HEK293 (cell line): ENCODE data around the gene MED15.

Experiments used
- CTCF ChIA-PET: fragments of 350-600 bp; formaldehyde crosslinking; extraction: SDS; loops from one replicate; lab custom pipeline; 2021; ENCODE audit warnings: antibody characterized with exemption; lab: Yijun Ruan, JAX
- POLR2A ChIA-PET: fragments of 300-600 bp; formaldehyde crosslinking; extraction: SDS; loops from one replicate; lab custom pipeline; 2020; ENCODE audit warnings: antibody characterized with exemption, inconsistent platforms; lab: Yijun Ruan, JAX
- H3K27ac ChIP-seq: fragments of 200-500 bp; sonication (Bioruptor generic); 2 replicates; pipeline ENCODE4 v1.5.1; 2014; ENCODE audit warnings: low read depth, low read length, control low read depth, inconsistent platforms; ENCODE audit errors: extremely low read depth
- H3K36me3 ChIP-seq, 2 experiments: fragments of 200-500 bp in 1 of 2; sonication (Bioruptor generic) in 1 of 2; 1 replicate in 1 of 2; 2 replicates in 1 of 2; pipeline ENCODE4 v1.5.1; 2014 to 2017; ENCODE audit warnings: inconsistent platforms in 2 of 2, low read length in 2 of 2; ENCODE audit not compliant: control insufficient read depth in 2 of 2, insufficient read depth in 1 of 2
- H3K4me1 ChIP-seq: fragments of 200-500 bp; sonication (Bioruptor generic); 2 replicates; pipeline ENCODE4 v1.5.1; 2014; ENCODE audit warnings: mild to moderate bottlenecking, low read length, inconsistent platforms; ENCODE audit not compliant: control insufficient read depth, insufficient read depth
- H3K4me3 ChIP-seq: 2 replicates; pipeline ENCODE4 v1.5.1; 2011; ENCODE audit warnings: low read depth, mild to moderate bottlenecking, control low read depth, low read length, moderate library complexity
- H3K9me3 ChIP-seq: fragments of 200-500 bp; sonication (Bioruptor generic); 2 replicates; pipeline ENCODE4 v1.5.1; 2014; ENCODE audit warnings: low read depth, low read length, inconsistent platforms; ENCODE audit not compliant: control insufficient read depth, insufficient read depth
- GLI4 ChIP-seq: fragments of 450-650 bp; formaldehyde crosslinking; IDR thresholded peaks from 2 replicates; pipeline ENCODE4 v1.5.1; 2016; ENCODE audit warnings: missing biosample characterization, missing genetic modification characterization
- SCRT1 ChIP-seq: fragments of 450-650 bp; formaldehyde crosslinking; IDR thresholded peaks from 2 replicates; pipeline ENCODE4 v1.5.1; 2016; ENCODE audit warnings: missing biosample characterization, missing genetic modification characterization, borderline replicate concordance
- SP3 ChIP-seq: fragments of 450-650 bp; formaldehyde crosslinking; IDR thresholded peaks from 2 replicates; pipeline ENCODE4 v1.5.1; 2016; ENCODE audit warnings: missing biosample characterization, missing genetic modification characterization
- TRIM28 ChIP-seq: IDR thresholded peaks from 2 replicates; pipeline ENCODE4 v1.6.1; 2011; ENCODE audit warnings: low read length, control low read depth, borderline replicate concordance
- YY1 ChIP-seq: fragments of 450-650 bp; formaldehyde crosslinking; IDR thresholded peaks from 2 replicates; pipeline ENCODE4 v1.5.1; 2018; ENCODE audit warnings: missing biosample characterization, missing genetic modification characterization
- YY2 ChIP-seq: fragments of 450-650 bp; formaldehyde crosslinking; IDR thresholded peaks from 2 replicates; pipeline ENCODE4 v1.5.1; 2016; ENCODE audit warnings: missing biosample characterization, missing genetic modification characterization
- ZNF138 ChIP-seq: fragments of 450-650 bp; formaldehyde crosslinking; IDR thresholded peaks from 2 replicates; pipeline ENCODE4 v1.5.1; 2016; ENCODE audit warnings: missing biosample characterization, missing genetic modification characterization, borderline replicate concordance
- ZNF155 ChIP-seq: fragments of 450-650 bp; formaldehyde crosslinking; IDR thresholded peaks from 2 replicates; pipeline ENCODE4 v1.5.1; 2016; ENCODE audit warnings: missing biosample characterization, missing genetic modification characterization
- ZNF157 ChIP-seq: fragments of 450-650 bp; formaldehyde crosslinking; IDR thresholded peaks from 2 replicates; pipeline ENCODE4 v1.5.1; 2016; ENCODE audit warnings: missing biosample characterization, missing genetic modification characterization
- ZNF174 ChIP-seq: fragments of 450-650 bp; formaldehyde crosslinking; IDR thresholded peaks from 2 replicates; pipeline ENCODE4 v1.5.0; 2017; ENCODE audit warnings: missing biosample characterization, mild to moderate bottlenecking, missing genetic modification characterization
- ZNF175 ChIP-seq: fragments of 450-650 bp; formaldehyde crosslinking; IDR thresholded peaks from 2 replicates; pipeline ENCODE4 v1.5.1; 2016; ENCODE audit warnings: missing biosample characterization, missing genetic modification characterization
- ZNF274 ChIP-seq, 2 experiments: fragments of 200-500 bp in 1 of 2; fragments of 450-650 bp in 1 of 2; sonication (Bioruptor generic) in 1 of 2; formaldehyde crosslinking in 1 of 2; IDR thresholded peaks; 2 replicates each; pipeline versions ENCODE4 v1.5.1 to v1.6.1; 2014 to 2016; ENCODE audit warnings: borderline replicate concordance in 1 of 2, inconsistent platforms in 1 of 2, low read length in 1 of 2, missing biosample characterization in 1 of 2, missing genetic modification characterization in 1 of 2
- ZNF302 ChIP-seq: fragments of 450-650 bp; formaldehyde crosslinking; IDR thresholded peaks from 2 replicates; pipeline ENCODE4 v1.5.1; 2016; ENCODE audit warnings: missing biosample characterization, missing genetic modification characterization, low read depth
- ZNF48 ChIP-seq: fragments of 450-650 bp; formaldehyde crosslinking; IDR thresholded peaks from 2 replicates; pipeline ENCODE4 v1.5.1; 2016; ENCODE audit warnings: missing biosample characterization, missing genetic modification characterization
- ZNF501 ChIP-seq: fragments of 450-650 bp; formaldehyde crosslinking; IDR thresholded peaks from 2 replicates; pipeline ENCODE4 v1.5.1; 2016; ENCODE audit warnings: missing biosample characterization, missing genetic modification characterization
- ZNF529 ChIP-seq: fragments of 450-650 bp; formaldehyde crosslinking; IDR thresholded peaks from 2 replicates; pipeline ENCODE4 v1.5.1; 2017; ENCODE audit warnings: missing genetic modification characterization, missing biosample characterization; ENCODE audit not compliant: insufficient replicate concordance
- ZNF585B ChIP-seq: fragments of 450-650 bp; formaldehyde crosslinking; IDR thresholded peaks from 2 replicates; pipeline ENCODE4 v1.5.1; 2016; ENCODE audit warnings: missing biosample characterization, missing genetic modification characterization
- ZNF624 ChIP-seq: fragments of 450-650 bp; formaldehyde crosslinking; IDR thresholded peaks from 2 replicates; pipeline ENCODE4 v1.5.1; 2017; ENCODE audit warnings: missing biosample characterization, missing genetic modification characterization
- ZNF626 ChIP-seq: fragments of 450-650 bp; sonication (Bioruptor Pico); formaldehyde crosslinking; IDR thresholded peaks from 2 replicates; pipeline ENCODE4 v1.5.1; 2018; ENCODE audit warnings: missing biosample characterization, missing genetic modification characterization, inconsistent platforms
- ZNF654 ChIP-seq: fragments of 450-650 bp; formaldehyde crosslinking; IDR thresholded peaks from 2 replicates; pipeline ENCODE4 v1.5.1; 2016; ENCODE audit warnings: low read depth, missing biosample characterization, missing genetic modification characterization
- ZNF658 ChIP-seq: fragments of 450-650 bp; formaldehyde crosslinking; IDR thresholded peaks from 2 replicates; pipeline ENCODE4; 2016; ENCODE audit warnings: missing biosample characterization, missing genetic modification characterization
- ZNF76 ChIP-seq: fragments of 450-650 bp; formaldehyde crosslinking; IDR thresholded peaks from 2 replicates; pipeline ENCODE4; 2016; ENCODE audit warnings: low read depth, missing biosample characterization, missing genetic modification characterization, borderline replicate concordance
- ZNF776 ChIP-seq: fragments of 450-650 bp; formaldehyde crosslinking; IDR thresholded peaks from 2 replicates; pipeline ENCODE4 v1.5.0; 2017; ENCODE audit warnings: missing biosample characterization, missing genetic modification characterization, borderline replicate concordance
- ZNF837 ChIP-seq: fragments of 450-650 bp; formaldehyde crosslinking; IDR thresholded peaks from 2 replicates; pipeline ENCODE4 v1.5.1; 2016; ENCODE audit warnings: missing biosample characterization, missing genetic modification characterization
- TF ChIP-seq, protein P1 (sequence below): fragments of 450-650 bp; formaldehyde crosslinking; IDR thresholded peaks from 2 replicates; pipeline ENCODE4 v1.5.1; 2017; ENCODE audit warnings: missing biosample characterization, missing genetic modification characterization
- TF ChIP-seq, protein P2 (sequence below): fragments of 450-650 bp; formaldehyde crosslinking; IDR thresholded peaks from 2 replicates; pipeline ENCODE4 v1.5.1; 2017; ENCODE audit warnings: missing biosample characterization, missing genetic modification characterization
- TF ChIP-seq, protein P3 (sequence below): fragments of 450-650 bp; formaldehyde crosslinking; IDR thresholded peaks from 2 replicates; pipeline ENCODE4 v1.5.1; 2016; ENCODE audit warnings: missing biosample characterization, missing genetic modification characterization

The MED15 gene

DNA sequence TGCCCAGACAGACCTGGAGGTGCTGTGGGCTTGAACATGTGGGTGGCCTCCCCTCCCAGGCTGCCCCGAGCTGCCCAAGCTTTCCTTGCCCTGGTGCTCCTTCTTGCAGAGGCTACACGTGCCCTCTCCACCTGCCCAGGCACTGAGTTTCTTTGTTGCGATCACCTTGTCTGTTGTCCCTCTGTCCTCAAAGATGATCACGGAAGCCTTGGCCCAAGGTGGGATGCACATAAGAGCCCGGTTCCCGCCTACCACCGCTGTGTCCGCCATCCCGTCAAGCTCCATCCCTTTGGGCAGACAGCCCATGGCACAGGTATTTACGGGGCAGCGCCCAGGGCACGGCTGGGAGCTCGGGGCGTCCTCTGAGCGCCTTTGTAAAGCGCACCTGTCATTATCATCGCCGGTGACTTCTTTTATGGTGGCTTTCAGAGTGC is 67.5 kb downstream of the MED15 start (continued):
- TF ChIP-seq, protein P1, sequence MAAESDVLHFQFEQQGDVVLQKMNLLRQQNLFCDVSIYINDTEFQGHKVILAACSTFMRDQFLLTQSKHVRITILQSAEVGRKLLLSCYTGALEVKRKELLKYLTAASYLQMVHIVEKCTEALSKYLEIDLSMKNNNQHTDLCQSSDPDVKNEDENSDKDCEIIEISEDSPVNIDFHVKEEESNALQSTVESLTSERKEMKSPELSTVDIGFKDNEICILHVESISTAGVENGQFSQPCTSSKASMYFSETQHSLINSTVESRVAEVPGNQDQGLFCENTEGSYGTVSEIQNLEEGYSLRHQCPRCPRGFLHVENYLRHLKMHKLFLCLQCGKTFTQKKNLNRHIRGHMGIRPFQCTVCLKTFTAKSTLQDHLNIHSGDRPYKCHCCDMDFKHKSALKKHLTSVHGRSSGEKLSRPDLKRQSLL (tag by site-specific recombination) = no peak
- TF ChIP-seq ZNF175 (tag by site-specific recombination) = no peak
- no peak for TF ChIP-seq SCRT1 (tag by site-specific recombination)
- TF ChIP-seq YY2 (tag by site-specific recombination) = no peak
- no peak for TF ChIP-seq ZNF302 (tag by site-specific recombination)
- TF ChIP-seq ZNF626 (tag by site-specific recombination) = no peak
- TF ChIP-seq, protein P2, sequence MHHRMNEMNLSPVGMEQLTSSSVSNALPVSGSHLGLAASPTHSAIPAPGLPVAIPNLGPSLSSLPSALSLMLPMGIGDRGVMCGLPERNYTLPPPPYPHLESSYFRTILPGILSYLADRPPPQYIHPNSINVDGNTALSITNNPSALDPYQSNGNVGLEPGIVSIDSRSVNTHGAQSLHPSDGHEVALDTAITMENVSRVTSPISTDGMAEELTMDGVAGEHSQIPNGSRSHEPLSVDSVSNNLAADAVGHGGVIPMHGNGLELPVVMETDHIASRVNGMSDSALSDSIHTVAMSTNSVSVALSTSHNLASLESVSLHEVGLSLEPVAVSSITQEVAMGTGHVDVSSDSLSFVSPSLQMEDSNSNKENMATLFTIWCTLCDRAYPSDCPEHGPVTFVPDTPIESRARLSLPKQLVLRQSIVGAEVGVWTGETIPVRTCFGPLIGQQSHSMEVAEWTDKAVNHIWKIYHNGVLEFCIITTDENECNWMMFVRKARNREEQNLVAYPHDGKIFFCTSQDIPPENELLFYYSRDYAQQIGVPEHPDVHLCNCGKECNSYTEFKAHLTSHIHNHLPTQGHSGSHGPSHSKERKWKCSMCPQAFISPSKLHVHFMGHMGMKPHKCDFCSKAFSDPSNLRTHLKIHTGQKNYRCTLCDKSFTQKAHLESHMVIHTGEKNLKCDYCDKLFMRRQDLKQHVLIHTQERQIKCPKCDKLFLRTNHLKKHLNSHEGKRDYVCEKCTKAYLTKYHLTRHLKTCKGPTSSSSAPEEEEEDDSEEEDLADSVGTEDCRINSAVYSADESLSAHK (tag by site-specific recombination) = no peak
- no peak for TF ChIP-seq SP3
- no peak for TF ChIP-seq ZNF48 (tag by site-specific recombination)
- TF ChIP-seq YY1 = no peak
- no peak for TF ChIP-seq ZNF157 (tag by site-specific recombination)
- TF ChIP-seq ZNF776 (tag by site-specific recombination) = no peak

DNA sequence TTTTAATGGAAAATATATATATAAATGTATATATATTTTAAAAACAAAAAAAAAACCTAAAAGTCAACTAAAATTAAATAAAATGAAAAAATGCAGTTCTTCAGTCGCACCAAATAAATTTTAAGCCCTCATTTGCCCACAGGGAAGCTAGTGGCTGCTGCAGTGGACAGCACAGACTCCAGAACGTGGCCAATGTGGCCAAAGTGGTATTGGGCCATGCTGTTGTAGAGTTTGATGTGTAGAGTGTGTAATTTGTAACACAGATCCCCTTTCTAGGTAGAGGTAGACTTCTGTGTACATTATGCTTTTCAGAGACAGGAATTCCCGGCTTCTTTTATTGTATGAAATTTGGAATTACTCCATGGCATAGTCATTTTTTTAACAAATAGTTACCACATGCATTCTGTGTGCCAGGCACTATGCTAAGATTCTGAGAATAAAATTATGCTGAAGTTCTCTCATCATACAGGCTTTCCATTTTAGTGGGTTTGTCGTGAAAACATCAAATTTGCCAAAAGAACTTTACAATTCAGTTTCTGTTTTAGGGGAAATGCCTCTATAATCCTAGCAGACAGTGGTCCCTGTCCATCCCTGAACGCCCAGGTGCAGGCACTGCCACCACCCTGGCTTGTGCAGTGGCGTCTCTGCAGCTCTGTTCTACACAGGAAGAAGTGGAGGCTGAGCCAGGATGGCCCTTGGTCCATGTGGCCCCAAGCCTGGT is 68.5 kb downstream of the MED15 start:
- TF ChIP-seq SCRT1 (tag by site-specific recombination) = no peak
- TF ChIP-seq, protein P3, sequence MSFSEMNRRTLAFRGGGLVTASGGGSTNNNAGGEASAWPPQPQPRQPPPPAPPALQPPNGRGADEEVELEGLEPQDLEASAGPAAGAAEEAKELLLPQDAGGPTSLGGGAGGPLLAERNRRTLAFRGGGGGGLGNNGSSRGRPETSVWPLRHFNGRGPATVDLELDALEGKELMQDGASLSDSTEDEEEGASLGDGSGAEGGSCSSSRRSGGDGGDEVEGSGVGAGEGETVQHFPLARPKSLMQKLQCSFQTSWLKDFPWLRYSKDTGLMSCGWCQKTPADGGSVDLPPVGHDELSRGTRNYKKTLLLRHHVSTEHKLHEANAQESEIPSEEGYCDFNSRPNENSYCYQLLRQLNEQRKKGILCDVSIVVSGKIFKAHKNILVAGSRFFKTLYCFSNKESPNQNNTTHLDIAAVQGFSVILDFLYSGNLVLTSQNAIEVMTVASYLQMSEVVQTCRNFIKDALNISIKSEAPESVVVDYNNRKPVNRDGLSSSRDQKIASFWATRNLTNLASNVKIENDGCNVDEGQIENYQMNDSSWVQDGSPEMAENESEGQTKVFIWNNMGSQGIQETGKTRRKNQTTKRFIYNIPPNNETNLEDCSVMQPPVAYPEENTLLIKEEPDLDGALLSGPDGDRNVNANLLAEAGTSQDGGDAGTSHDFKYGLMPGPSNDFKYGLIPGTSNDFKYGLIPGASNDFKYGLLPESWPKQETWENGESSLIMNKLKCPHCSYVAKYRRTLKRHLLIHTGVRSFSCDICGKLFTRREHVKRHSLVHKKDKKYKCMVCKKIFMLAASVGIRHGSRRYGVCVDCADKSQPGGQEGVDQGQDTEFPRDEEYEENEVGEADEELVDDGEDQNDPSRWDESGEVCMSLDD (tag by site-specific recombination) = no peak
- TF ChIP-seq ZNF658 (tag by site-specific recombination) = no peak
- CTCF ChIA-PET = interaction anchor here (0.6 to 7.0 kb wide), 9 partner anchors 13 to 166 kb away, joined by 3 to 85 read pairs (median 4); no protein-coding TSS in a partner anchor

DNA sequence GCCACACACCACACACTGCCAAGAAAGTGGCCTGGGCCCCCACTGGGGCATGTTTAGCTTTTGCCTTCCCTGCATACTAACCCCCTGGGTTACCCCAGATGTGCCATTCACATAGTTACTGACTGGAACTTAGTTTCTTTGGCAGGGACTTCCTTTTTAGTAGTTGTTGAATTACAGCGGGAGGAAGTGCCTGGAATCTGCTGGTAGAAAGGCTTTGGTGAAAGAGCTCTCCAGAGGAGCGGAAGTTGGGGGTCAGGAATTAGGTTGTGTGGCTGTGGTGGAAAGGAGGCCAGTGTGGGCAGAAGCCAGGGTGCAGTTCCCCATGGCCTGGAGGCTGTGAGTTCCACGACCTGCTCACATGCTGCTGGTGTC is 69.0 kb downstream of the MED15 start:
- ChIA-PET POLR2A (no interaction called here), CTCF (interaction anchor here (0.6 to 7.0 kb wide), 4 partner anchors 13 to 165 kb away, joined by 3 to 85 read pairs (median 6); no protein-coding TSS in a partner anchor)
- H3K4me1 ChIP-seq = no peaks in the 10 kb centered on the region
- peaks cover 10 to 99% of the 10 kb centered on the region in 2 experiments; a peak in 2 of 3 replicates for H3K36me3 ChIP-seq
- no peak overlapping the region for H3K4me3 ChIP-seq
- no peaks in the 10 kb centered on the region for H3K9me3 ChIP-seq
- H3K27ac ChIP-seq = no peak overlapping the region
- no peak for TF ChIP-seq ZNF837 (tag by site-specific recombination)
- TF ChIP-seq ZNF274 (IDR thresholded peaks at IDR 0.05; ENCODE audit: low read length) = no peak
- no peak for TF ChIP-seq ZNF274 (tag by site-specific recombination; IDR thresholded peaks at IDR 0.05; ENCODE audit: borderline replicate concordance)
- TF ChIP-seq ZNF76 (tag by site-specific recombination) = no peak
- no peak for TF ChIP-seq ZNF501 (tag by site-specific recombination)
- TF ChIP-seq ZNF155 (tag by site-specific recombination) = no peak
- no peak for TF ChIP-seq ZNF138
- no peak for TF ChIP-seq ZNF529
- no peak for TF ChIP-seq ZNF174 (tag by site-specific recombination)
- no peak for TF ChIP-seq TRIM28
- no peak for TF ChIP-seq GLI4
- TF ChIP-seq ZNF624 (tag by site-specific recombination) = no peak
- no peak for TF ChIP-seq ZNF654 (tag by site-specific recombination)
- no peak for TF ChIP-seq ZNF585B (tag by site-specific recombination)

More for the DNA sequence above, 68.5 kb downstream of the MED15 start:
- Histone ChIP-seq H3K36me3 (peaks cover 10 to 99% of the 10 kb centered on the region in 2 experiments; a peak in 2 of 3 replicates), H3K4me1 (no peaks in the 10 kb centered on the region), H3K9me3 (no peaks in the 10 kb centered on the region), H3K27ac (no peak overlapping the region), H3K4me3 (no peak overlapping the region)
- POLR2A ChIA-PET = no interaction called here
